ENCODE measurements around the gene MEGF8.
"Not testable (repeated sequence)": the region's sequence is repeated elsewhere in the genome, so short reads cannot be mapped to it uniquely, and the experiment has no call there.

Gene MEGF8

DNA sequence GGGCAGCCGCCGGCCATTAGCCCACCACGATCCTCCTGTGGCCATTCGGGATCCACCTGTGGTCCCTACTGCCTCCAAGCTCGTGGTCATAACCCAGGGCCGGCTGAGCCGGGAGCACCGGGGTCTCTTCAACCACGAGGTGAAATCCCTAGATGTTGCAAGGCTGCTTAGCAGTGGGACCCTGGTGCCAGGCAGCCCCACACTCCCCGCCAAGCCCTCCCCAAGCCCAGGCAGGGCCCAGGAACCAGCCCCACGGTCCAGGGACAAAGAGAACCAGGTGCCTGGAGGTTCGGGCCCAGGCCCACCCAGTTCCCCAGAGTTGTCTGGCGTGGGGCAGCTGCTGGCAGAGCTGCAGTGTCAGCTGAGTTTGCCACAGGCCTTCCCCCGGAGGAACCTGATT, 15.7 kb upstream of the MEGF8 start:
- DNase-seq (ENCODE audit: low read depth in 2 of 2), result no peak

DNA sequence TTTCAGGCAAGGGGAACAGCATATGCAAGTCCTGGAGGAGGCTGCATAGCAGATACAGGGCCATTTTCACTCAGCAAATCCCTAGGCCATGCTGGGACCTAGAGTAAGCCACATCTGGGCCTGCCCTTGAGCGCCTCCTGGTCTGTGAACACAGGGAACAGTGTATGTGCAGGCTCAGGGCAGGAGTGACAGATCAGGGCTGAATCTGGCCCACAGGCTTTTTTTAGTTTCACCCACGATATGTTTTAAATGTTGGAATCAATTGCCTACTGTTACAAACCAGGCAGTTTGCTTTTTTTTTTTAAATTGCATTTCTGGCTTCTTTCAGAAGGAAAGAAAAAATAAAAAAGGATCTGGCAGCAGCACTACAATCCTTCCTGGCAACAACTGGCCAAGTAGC, 13.8 kb upstream of the MEGF8 start:
- DNase-seq (ENCODE audit: low read depth in 2 of 2), result no peak

DNA sequence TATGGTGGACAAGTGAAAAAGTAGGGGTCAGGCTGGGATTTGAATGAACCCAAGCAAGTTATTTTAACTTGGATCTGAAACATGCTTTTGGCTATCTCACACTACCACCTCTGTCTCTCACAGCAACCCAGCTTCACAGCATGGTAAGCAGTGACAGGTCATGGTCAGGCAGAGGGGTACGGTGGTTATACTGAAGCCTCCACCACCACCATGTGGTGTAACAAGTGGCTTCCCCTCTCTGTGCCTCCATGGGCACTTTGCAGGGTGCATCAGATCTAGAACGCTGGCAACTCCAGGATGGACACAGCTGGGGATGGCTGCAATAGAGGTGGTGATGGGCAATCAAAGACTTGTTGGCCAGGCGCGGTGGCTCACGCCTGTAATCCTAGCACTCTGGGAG, 13.1 kb upstream of the MEGF8 start:
- DNase-seq (ENCODE audit: low read depth in 2 of 2), result no peak

DNA sequence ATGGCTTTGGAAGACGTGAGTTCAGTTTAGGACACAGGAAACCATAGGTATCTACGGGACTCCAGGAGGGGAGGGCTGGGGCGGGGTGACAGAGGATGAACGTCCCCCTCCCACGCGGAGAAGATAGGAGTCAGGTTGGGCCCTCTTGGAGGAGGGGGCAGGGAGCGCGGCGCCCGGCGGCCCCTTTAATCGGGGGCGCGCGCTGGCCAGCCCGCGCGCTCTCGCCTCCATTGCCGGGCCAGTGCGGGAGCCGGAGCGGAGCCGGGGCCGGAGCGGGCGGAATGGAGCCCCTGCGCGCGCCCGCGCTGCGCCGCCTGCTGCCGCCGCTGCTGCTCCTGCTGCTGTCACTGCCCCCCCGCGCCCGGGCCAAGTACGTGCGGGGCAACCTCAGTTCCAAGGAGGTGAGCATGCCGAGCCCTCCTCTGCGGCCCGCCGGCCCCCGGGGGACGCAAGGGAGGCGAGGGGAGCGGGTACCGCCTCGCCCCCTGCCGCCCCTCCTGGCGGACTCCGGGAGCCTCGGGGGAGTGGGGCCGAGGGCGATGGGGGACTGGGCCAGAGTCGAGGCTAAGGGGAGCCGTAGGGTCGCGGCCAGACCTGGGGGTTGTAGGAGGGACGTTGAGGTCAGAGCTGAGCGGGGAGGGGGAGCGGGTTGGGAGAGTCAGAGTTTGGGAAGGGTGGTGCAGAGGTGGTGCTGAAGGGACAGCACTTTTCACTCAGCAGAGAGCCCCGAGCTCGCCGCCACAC, 12.2 kb upstream of the MEGF8 start, which contains the start of gene TMEM145:
TMEM145 (plus strand) TSS at position 214 of the 744 bp plus-strand sequence; CDS start at position 282, 68 bp downstream.
- DNase-seq (ENCODE audit: low read depth in 2 of 2), result no peak

DNA sequence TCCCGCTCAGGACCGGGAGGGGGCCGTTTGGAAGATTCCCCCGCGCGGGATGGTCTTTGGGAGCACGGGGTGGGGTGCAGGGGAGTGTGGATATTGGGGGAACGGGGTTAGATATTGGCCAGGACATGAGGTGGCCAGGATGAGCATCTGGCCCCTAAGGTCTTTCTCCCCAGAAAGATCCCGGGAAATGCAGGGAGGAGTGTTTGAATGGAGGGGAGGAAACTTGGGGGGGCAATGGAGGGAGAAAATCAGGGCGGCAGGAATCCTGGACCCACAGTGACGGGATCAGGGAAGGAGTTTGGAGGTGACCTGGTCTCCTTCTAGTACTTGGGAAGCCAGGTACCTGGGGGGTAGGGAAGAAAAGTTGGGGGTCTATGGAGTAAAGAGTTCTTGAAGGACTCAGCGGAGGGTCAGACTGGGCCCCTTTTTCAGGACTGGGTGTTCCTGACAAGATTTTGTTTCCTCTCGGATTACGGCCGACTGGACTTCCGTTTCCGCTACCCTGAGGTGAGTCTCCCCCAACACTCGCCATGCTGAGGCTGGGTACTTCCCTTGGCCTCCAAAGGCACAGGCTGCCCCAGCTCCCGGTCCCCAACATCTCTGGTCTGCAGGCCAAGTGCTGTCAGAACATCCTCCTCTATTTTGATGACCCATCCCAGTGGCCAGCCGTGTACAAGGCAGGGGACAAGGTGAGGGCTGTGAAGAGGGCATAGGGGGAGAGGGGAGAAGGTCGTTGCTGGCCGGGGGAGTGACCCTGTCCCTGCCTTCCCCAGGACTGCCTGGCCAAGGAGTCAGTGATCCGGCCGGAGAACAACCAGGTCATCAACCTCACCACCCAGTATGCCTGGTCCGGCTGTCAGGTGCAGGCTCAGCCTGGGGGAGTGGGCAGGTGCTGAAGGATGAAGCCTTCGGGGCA, 11.3 kb upstream of the MEGF8 start:
- DNase-seq (ENCODE audit: low read depth in 2 of 2), result no peak

DNA sequence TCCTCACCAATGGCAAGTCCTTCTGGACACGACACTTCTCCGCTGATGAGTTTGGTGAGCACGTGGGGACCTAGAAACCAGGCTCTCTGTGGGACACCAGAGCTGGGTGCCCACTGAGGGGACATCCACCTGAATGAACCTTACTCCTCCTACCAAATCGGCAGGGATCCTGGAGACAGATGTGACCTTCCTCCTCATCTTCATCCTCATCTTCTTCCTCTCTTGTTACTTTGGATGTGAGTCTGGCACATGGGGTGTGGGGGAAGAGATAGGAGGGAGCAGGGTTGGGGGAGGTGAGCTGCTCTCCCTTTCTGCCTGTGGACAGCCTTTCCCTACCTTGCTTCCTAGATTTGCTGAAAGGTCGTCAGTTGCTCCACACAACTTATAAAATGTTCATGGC, 10.4 kb upstream of the MEGF8 start:
- DNase-seq (ENCODE audit: low read depth in 2 of 2), result no peak

DNA sequence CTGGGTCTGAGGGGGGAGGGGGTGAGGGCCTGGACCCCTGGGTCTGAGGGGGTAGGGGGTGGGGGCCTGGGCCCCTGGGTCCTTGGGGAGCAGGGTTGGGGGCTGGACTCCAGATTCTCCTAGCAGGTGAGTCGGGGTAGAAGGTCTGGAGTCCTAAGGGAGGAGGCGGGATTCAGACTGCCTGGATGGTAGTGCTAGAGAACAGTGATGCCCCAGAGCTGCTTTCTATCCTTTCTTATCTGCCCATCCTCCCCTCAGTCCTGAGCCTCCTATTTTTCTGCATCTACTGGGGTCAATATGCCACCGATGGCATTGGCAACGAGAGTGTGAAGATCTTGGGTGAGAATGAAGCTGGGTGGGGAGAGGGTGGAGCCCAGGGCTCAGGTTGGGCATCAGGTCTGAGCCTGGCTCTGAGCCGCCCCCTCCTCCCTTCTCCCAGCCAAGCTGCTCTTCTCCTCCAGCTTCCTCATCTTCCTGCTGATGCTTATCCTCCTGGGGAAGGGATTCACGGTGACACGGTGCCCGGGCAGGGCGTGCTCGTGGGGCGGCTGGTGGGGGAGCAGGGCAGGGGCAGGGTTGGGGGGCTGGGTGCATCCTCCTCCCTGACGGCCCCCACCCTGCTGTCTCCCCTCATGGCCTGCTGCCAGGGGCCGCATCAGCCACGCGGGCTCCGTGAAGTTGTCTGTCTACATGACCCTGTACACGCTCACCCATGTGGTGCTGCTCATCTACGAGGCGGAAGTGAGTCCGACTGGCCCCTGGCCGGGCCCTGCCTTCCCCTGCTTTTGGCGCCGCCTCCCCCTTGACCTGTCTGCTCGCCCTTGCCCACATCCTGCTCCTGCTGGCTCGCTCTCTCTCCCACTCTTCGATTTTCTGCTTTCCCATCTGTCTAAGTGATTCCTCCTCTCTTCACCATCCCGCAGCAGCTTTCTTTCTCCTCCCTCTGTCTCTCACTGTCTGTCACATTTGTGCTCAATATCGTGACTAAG, 8.9 kb upstream of the MEGF8 start:
- no peak for DNase-seq (ENCODE audit: low read depth in 2 of 2)

DNA sequence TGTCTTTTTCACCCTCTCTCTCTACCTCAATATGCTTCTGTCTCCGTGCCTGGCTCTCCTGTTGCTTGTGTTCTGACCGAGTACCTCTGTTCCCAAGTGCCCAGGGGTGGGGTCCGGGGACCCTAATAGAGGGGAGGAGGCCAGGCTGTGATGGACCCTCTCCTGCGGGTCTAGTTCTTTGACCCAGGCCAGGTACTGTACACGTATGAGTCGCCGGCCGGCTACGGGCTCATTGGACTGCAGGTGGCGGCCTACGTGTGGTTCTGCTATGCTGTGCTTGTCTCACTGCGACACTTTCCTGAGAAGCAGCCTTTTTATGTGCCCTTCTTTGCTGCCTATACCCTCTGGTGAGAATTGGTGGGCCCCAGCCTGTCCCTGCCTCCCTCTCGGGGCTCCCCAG, 7.9 kb upstream of the MEGF8 start:
- no peak for DNase-seq (ENCODE audit: low read depth in 2 of 2)

DNA sequence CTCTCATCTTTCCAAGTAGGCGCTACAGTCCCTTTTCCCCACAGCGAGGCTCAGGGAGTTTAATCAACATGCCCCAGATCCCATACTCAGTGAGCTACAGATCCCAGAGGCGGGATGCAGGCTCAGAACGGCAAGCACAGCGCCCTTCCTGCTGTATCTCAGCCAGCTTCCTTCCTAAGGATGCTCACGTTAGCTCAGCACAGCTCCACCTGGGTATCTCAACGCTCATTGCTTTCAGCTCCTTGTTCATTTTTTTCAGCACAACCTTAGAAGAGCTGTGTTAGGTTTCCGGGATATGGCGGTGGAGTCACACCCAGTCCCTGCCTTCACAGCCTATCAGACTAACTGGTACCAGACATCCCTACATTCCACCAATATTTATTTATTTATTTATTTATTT, 3.1 kb upstream of the MEGF8 start:
- no peak for DNase-seq (ENCODE audit: low read depth in 2 of 2)

DNA sequence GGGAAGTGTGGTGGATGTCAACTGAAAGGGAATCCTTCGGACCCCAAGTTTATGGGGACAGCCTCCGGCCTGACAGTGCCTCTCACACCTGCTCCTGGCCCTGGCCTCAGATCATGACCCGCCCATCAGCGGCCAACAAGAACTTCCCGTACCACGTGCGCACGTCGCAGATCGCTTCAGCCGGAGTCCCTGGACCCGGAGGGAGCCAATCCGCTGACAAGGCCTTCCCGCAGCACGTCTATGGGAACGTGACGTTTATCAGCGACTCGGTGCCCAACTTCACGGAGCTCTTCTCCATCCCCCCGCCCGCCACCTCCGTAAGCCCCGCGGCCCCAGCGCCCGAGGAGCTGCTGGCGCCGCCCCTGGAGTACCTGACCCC, 2.0 kb upstream of the MEGF8 start:
- DNase-seq (ENCODE audit: low read depth in 2 of 2), result no peak

DNA sequence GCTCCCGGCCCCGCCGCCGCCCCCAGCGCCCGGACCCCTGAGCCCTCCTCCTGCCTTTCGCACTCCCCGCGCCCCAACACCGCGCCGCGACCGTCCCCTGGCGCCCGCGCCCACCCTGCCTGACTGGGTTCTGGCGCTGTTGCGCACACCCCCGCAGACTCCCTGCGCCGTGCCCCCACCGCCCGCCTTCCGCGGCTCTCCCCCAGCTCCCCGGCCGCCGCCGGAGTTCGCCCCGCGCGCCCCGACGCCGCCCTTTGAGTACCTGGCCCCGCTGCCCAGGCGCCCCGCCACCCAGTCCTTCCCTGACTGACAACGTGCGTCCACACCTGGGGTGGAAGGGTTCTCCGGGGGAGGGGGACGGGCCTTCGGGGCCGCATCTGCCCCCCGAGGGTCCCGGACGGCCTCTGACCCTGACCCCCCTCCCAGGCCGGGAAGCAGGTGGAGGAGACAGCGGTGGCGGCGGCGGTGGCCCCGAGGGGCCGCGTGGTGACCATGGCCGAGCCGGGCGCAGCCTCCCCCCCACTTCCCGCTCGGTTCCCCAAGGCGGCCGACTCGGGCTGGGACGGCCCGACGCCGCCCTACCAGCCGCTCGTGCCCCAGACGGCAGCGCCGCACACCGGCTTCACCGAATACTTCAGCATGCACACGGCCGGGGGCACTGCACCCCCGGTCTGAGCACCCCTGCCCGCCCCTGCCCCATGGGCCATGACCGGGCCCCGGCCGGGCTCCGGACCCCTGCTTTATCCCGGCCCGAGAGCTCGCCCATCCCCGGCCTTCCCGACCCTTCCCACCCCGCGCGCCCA, 1.4 kb upstream of the MEGF8 start:
- DNase-seq (ENCODE audit: low read depth in 2 of 2), result no peak

DNA sequence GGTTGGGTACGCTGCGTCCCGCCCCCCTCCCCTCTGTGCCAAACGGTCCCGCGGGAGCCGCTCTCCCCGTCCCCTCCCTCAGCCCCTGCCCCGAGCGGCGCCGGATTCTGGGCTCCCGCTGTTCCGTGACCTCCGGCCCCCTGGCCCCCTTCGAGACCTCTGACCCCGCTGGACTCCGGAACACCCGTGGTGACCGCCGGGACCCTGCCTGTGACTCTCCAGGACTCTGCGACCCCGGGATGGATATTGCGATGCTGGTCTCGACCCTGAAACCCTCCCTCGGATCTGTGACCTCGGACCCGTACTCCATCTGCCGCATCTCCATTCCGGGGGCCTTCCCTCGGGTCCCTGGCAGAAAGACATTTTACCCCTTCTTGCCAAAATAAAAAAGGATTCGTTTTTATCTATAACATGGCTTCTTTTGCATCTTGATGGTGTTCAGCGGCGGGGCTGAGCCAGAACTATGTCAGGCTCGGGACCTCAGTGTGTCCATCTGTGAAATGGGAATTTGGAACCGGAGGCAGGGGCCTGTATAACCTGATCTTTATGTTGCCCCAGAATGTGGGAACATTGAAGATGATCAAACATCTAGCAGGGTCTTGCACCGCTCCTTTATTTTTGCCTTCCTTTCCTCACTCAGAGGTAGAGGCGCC, 654 bp upstream of the MEGF8 start:
- DNase-seq (ENCODE audit: low read depth in 2 of 2), result no peak

DNA sequence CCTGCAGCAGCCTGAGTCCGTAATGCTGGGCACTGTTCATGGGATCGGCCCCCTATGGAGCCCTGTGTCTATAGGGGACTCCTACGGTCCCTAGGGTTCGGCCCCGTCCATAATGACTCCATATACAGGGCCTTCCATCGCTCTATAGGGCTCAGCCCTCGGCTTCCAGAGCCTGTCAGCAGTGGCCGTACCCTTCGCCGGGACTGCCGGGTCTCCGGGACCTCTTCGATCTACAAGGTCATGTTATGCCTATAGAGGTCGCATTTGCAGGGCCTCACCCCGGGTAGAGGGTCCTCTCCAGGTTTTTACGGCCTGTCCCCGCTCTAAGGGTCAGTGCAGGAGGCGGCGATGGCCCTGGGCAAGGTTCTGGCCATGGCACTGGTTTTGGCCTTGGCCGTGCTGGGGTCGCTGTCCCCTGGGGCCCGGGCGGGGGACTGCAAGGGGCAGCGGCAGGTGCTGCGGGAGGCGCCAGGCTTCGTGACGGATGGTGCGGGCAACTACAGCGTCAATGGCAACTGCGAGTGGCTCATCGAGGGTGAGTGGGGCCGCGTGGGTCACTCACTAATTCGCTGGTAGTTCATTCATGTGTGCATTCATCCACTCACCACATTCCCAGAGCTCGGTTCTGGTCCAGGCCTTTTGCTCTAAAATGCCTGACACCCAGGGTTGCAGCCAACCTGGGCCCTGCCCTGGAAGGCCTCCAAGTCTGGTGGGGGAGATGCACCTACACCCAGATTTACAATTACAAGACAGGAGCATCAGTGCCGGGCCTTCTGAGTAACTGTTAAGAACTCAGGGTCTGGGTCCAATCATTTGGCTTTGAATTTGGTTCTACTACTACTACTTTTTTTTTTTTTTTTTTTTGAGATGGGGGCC, 699 bp downstream of the MEGF8 start:
- DNase-seq (ENCODE audit: low read depth in 2 of 2), result no peak

DNA sequence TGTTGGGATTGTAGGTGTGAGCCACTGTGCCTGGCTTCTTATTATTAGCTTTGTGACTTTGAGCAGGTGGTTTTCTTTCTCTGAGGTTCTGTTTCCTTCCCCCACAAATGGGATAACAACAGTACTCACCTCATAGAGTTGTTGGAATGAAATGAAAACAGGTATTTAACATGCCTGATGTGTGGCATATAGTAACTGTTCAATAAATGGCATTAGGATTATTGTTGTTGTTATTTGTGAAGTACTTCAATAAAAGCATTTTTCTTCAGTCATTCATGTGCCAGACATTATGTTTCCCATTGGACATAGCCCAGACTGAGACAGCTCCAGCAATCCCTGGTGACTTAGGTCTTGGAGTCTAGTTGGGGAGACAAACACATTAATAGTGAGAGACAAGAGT, 1.5 kb downstream of the MEGF8 start:
- DNase-seq (ENCODE audit: low read depth in 2 of 2), result no peak

DNA sequence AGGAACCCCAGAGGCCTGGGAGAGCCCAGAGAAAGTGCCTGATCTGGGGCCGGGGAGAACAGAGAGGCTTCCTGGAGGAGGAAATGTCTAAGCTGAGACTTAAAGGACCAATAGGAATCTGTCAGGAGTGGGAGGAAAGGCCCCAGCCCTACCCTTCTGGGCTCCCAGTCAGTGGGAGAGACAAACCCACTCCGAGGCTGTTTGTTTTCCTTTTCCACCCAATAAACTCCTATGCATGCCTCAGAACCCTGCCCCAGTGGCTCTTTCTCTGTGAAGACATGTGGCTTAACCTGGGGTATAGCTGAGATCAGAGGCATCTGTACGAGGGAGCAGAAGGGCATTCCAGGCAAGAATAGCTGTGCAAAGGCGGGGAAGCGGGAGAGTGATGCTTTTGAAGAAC, 1.9 kb downstream of the MEGF8 start:
- DNase-seq (ENCODE audit: low read depth in 2 of 2), result no peak

DNA sequence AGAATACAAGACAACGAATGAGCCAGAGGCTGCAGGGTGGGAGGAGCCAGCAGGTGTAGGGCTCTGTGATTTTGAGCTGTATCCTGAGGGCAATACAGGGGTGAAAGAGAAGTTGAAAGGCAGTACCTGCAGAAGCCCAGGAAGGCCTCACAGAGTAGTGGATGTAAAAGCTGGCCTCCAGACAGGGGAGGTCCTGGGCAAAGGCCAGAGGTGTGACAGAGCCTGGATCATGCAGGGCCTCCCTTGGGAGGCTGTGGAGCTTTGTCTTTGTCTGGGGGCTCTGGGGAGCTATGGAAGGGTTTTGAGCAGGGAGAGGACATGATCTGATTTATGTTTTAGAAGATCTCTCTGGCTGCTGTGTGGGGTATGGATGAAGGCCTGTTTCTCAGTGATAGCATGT, 2.7 kb downstream of the MEGF8 start:
- DNase-seq (ENCODE audit: low read depth in 2 of 2), result no peak

DNA sequence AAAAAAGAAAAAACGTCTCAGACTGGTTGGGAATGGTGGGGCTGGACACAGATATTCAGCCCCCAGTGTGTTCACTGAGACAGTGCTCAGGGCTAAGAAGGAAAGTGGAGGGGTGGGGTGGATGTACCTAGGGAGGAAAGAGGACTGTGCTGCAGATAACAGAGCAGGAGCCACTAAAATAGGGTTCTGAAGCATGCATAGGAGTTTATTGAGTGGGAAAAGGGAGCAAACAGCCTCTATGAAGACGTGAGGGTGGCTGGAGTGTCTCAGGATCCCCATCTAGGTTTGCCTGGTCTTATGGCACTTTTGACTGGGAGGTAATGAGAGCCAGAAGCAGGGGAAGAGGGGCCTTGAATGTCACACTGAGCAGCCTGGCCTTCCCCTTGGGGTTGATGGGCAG, 3.4 kb downstream of the MEGF8 start:
- no peak for DNase-seq (ENCODE audit: low read depth in 2 of 2)

DNA sequence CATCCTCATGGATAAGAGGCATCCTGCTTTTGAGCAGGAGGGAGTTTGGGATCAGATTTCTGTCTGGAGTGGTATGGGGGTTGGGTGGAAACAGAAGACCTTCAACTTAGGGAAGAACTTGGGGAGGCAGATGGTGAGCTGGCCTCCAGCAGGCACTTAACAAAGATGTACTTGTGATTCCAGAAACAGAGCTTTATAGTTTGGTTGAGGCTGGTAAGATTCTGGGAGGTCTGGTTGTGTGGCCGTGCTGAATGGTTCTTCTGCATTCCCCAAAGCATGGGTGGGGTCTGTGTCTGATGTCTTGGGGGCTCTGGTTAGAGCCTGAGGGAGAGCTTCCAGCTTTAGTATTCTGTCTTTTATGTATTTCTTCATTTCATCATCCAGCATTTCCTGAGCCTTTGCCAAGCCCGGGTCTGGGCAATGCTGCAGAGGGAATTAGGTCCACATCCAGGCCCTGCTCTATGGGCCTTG, 4.8 kb downstream of the MEGF8 start:
- DNase-seq (ENCODE audit: low read depth in 2 of 2), result peak; percentile 48 to 49

DNA sequence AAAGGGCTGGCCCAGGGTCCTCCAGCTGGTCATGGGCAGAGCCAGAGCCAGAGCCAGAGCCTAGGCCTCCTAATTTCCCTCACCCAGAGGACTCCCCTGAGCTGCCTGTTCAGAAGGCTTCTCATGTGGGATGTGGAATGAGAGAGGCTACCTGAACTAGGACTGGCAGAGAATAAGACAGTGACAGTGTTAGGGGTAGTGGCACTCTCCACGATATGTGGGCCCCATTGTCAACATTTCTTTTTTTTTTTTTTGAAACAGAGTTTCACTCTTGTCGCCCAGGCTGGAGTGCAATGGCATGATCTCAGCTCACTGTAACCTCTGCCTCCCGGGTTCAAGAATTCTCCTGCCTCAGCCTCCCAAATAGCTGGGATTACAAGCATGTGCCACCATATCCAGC, 5.9 kb downstream of the MEGF8 start:
- not testable (repeated sequence) for DNase-seq (ENCODE audit: low read depth in 2 of 2)

Data from fibroblast of skin of left quadriceps (primary cell).